Measurements from ENCODE around the gene IL37. TPM values are rescaled to one million over a fixed set of nuclear protein-coding genes. Genes with fewer than 3 reads are reported as not detected.

Gene IL37
- total RNA-seq, 1 experiment from 2014 or later: not detected

GRCh38 chr2:112876971-112877361, 34.0 kb upstream of the IL37 start:
- Histone ChIP-seq H2AK5ac (ENCODE audit: insufficient read length, low read length) (no peak overlapping the region), H3T11ph (ENCODE audit: low read length) (no peak overlapping the region), H3K9me3 (ENCODE audit: control insufficient read depth, low read depth, low read length) (no peaks in the 10 kb centered on the region), H4K20me1 (ENCODE audit: control insufficient read depth, insufficient read depth, insufficient read length) (no peaks in the 10 kb centered on the region), H4K8ac (replicated peaks; ENCODE audit: insufficient read length, low read depth, low read length) (no peak overlapping the region), H3K4me2 (ENCODE audit: insufficient read depth, insufficient read length, low read length) (no peak overlapping the region), H3K79me1 (ENCODE audit: insufficient read depth, low read depth, low read length, poor library complexity, severe bottlenecking) (no peaks in the 10 kb centered on the region), H3K27me3 (ENCODE audit: insufficient read depth, low read length) (no peaks in the 10 kb centered on the region), H3K18ac (ENCODE audit: insufficient read length, low read depth, low read length) (no peak overlapping the region), H3K4ac (ENCODE audit: low read depth, low read length) (no peak overlapping the region), H2BK15ac (ENCODE audit: low read depth, low read length) (no peak overlapping the region), H2AFZ (ENCODE audit: low read length) (no peak overlapping the region), H4K91ac (ENCODE audit: insufficient read length, low read depth, low read length) (no peak overlapping the region), H2BK120ac (ENCODE audit: low read depth, low read length, poor library complexity, severe bottlenecking) (no peak overlapping the region), H2BK20ac (ENCODE audit: low read depth, low read length, poor library complexity, severe bottlenecking) (no peak overlapping the region), H3K9ac (ENCODE audit: extremely low read depth, insufficient read length, low read length) (no peak overlapping the region), H3K56ac (ENCODE audit: insufficient read length, low read depth, low read length) (no peak overlapping the region), H3K23me2 (ENCODE audit: insufficient read length, low read depth, low read length, poor library complexity, severe bottlenecking) (no peaks in the 10 kb centered on the region), H3K27ac (ENCODE audit: insufficient read length, low read depth, low read length) (no peak overlapping the region), H3K23ac (ENCODE audit: insufficient read length, low read depth, low read length) (no peak overlapping the region), H3K79me2 (ENCODE audit: insufficient read depth, low read length) (no peaks in the 10 kb centered on the region), H2BK12ac (ENCODE audit: insufficient read length, low read depth, low read length) (no peak overlapping the region), H3K14ac (ENCODE audit: insufficient read depth, low read length) (no peak overlapping the region), H2BK5ac (ENCODE audit: insufficient read length, low read length) (no peak overlapping the region), H3K4me1 (ENCODE audit: insufficient read depth, low read length) (no peaks in the 10 kb centered on the region), H4K5ac (ENCODE audit: insufficient read length, low read depth, low read length) (no peak overlapping the region)
- no peak overlapping the region for H3K4me3 Mint-ChIP-seq
- DNase-seq: no peak
- peaks cover 0 to 2% (median 0%) of the 10 kb centered on the region in 3 experiments; a peak in 1 of 7 replicates for H3K36me3 Mint-ChIP-seq (ENCODE audit: insufficient read depth in 1 of 3, low read depth in 3 of 3)
- peaks cover 0 to 4% of the 10 kb centered on the region in 2 experiments; a peak in 2 of 4 replicates for H3K4me1 Mint-ChIP-seq
- TF ChIP-seq CTCF (conservative IDR thresholded peaks at IDR 0.05): no peak
- H3K27me3 Mint-ChIP-seq (ENCODE audit: low read depth): peaks cover 3% of the 10 kb centered on the region
- peak overlapping the region in 1 of 3 experiments; percentile 16; a peak in 1 of 7 replicates for H3K27ac Mint-ChIP-seq
- WGBS (ENCODE audit: extremely low coverage, insufficient read length, low lambda C conversion rate): no CpG with 5 or more reads among the region's 4 CpGs
- peaks cover 0 to 5% of the 10 kb centered on the region in 2 experiments; a peak in 1 of 5 replicates for H3K9me3 Mint-ChIP-seq

Data from H9 (cell line).